HCT116 (cell line): Measurements from ENCODE around the gene CRISP3. TPM values are rescaled to one million over a fixed set of nuclear protein-coding genes. Genes with fewer than 3 reads are reported as not detected.

ENCODE experiments used
- ATAC-seq: fragments of 200-7000 bp; cut with Tn5 transposase; 2 replicates; pipeline ENCODE4 v1.9.1; 2020; ENCODE audit warnings: mild to moderate bottlenecking, moderate library complexity
- BruUV-seq: library from RNA; stranded (reverse); fragments of 400-500 nt; replicated peaks from 2 replicates; lab custom pipeline; 2021; lab: Mats Ljungman, UMichigan
- CTCF ChIA-PET: fragments of 300-600 bp; sonication (Branson Sonifier 250); formaldehyde crosslinking; loops from one replicate; lab custom pipeline; 2021; ENCODE audit warnings: antibody characterized with exemption; lab: Charles Lee
- POLR2A ChIA-PET: fragments of 300-600, 350-600 bp; sonication (Branson Sonifier 250); formaldehyde crosslinking; loops from one replicate; lab custom pipeline; 2021; ENCODE audit warnings: antibody characterized with exemption; lab: Charles Lee
- RAD21 ChIA-PET, 2 experiments: fragments of 300-600 bp; sonication (Branson Sonifier 250); formaldehyde crosslinking; loops; one replicate each; lab custom pipeline; 2023; ENCODE audit warnings: low total read pairs in 2 of 2; ENCODE audit not compliant: uncharacterized antibody in 2 of 2, unreplicated experiment in 2 of 2, low non-redundant PET in 1 of 2; lab: Charles Lee
- DNase-seq: peaks from one replicate; pipeline ENCODE4 v3.0.0-alpha.2; 2010; ENCODE audit warnings: low read depth, low spot score
- H2AFZ ChIP-seq: fragments of 200-600 bp; shearing (Covaris generic), sonication (generic); 2 replicates; pipeline ENCODE4 v1.6.1; 2017; ENCODE audit warnings: low read depth, mixed run types, mixed read lengths, antibody characterized with exemption, low read length; ENCODE audit not compliant: poor library complexity, severe bottlenecking
- H3K27ac ChIP-seq: 2 replicates; pipeline ENCODE4 v1.5.1; 2012; ENCODE audit warnings: low read depth, low read length
- H3K27me3 ChIP-seq: fragments of 200-600 bp; sonication (generic); 2 replicates; pipeline ENCODE4 v1.6.1; 2016; ENCODE audit warnings: mixed run types, low read length, mixed read lengths; ENCODE audit not compliant: insufficient read depth
- H3K36me3 ChIP-seq, 2 experiments: fragments of 200-500 bp in 1 of 2; fragments of 200-600 bp in 1 of 2; sonication (Bioruptor generic) in 1 of 2; sonication (generic) in 1 of 2; 2 replicates each; pipeline versions ENCODE4 v1.5.1 to v1.6.1; 2014 to 2016; ENCODE audit warnings: low read length in 2 of 2, inconsistent platforms in 1 of 2, mixed read lengths in 1 of 2, mixed run types in 1 of 2; ENCODE audit not compliant: insufficient read depth in 2 of 2, control insufficient read depth in 1 of 2
- H3K4me1 ChIP-seq, 2 experiments: fragments of 200-600 bp in 1 of 2; sonication (generic) in 1 of 2; 2 replicates each; pipeline versions ENCODE4 v1.5.1 to v1.6.1; 2012 to 2017; ENCODE audit warnings: low read length in 2 of 2, inconsistent platforms in 1 of 2, mild to moderate bottlenecking in 1 of 2, mixed read lengths in 1 of 2, mixed run types in 1 of 2, moderate library complexity in 1 of 2; ENCODE audit not compliant: insufficient read depth in 2 of 2, control insufficient read depth in 1 of 2
- H3K4me2 ChIP-seq: fragments of 200-600 bp; sonication (generic); 2 replicates; pipeline ENCODE4 v1.6.1; 2017; ENCODE audit warnings: mixed run types, low read length, mixed read lengths
- H3K4me3 ChIP-seq, 2 experiments: fragments of 200-600 bp in 1 of 2; sonication (generic) in 1 of 2; replicated peaks in 1 of 2; 2 replicates each; pipeline ENCODE4 v1.5.1; 2011 to 2016; ENCODE audit warnings: low read length in 2 of 2, control low read depth in 1 of 2, low read depth in 1 of 2, mild to moderate bottlenecking in 1 of 2, mixed read lengths in 1 of 2, mixed run types in 1 of 2
- H3K79me2 ChIP-seq: fragments of 200-600 bp; sonication (generic); 2 replicates; pipeline ENCODE4 v1.6.1; 2017; ENCODE audit warnings: mild to moderate bottlenecking, mixed run types, low read length, moderate library complexity, mixed read lengths; ENCODE audit not compliant: insufficient read depth
- H3K9ac ChIP-seq: fragments of 200-600 bp; sonication (generic); 2 replicates; pipeline ENCODE4 v1.6.1; 2016; ENCODE audit warnings: low read length, mixed read lengths
- H3K9me2 ChIP-seq: fragments of 200-600 bp; sonication (generic), shearing (Covaris generic); 2 replicates; pipeline ENCODE4 v1.6.1; 2017; ENCODE audit warnings: mixed run types, mild to moderate bottlenecking, moderate library complexity; ENCODE audit not compliant: insufficient read depth
- H3K9me3 ChIP-seq, 2 experiments: fragments of 200-500 bp in 1 of 2; fragments of 200-600 bp in 1 of 2; sonication (Bioruptor generic) in 1 of 2; sonication (generic) in 1 of 2; 2 replicates each; pipeline ENCODE4 v1.6.1; 2014 to 2017; ENCODE audit warnings: low read length in 2 of 2, mixed read lengths in 2 of 2, inconsistent platforms in 1 of 2, low read depth in 1 of 2, mild to moderate bottlenecking in 1 of 2, mixed run types in 1 of 2, moderate library complexity in 1 of 2; ENCODE audit not compliant: control insufficient read depth in 1 of 2, insufficient read depth in 1 of 2
- H4K20me1 ChIP-seq: fragments of 200-600 bp; sonication (generic), shearing (Covaris generic); 2 replicates; pipeline ENCODE4 v1.6.1; 2017; ENCODE audit warnings: mixed run types, mild to moderate bottlenecking, moderate library complexity; ENCODE audit not compliant: insufficient read depth
- CBX3 ChIP-seq: IDR thresholded peaks from 2 replicates; pipeline ENCODE4 v1.6.1; 2012; ENCODE audit warnings: low read depth
- CEBPB ChIP-seq: IDR thresholded peaks from 2 replicates; pipeline ENCODE4 v1.6.1; 2012; ENCODE audit warnings: low read depth
- ELF1 ChIP-seq: IDR thresholded peaks from 2 replicates; pipeline ENCODE4 v1.6.1; 2012; ENCODE audit warnings: low read depth, borderline replicate concordance
- EZH2 ChIP-seq: fragments of 200-600 bp; sonication (generic); IDR thresholded peaks from 2 replicates; pipeline ENCODE4 v1.6.1; 2017; ENCODE audit warnings: antibody characterized with exemption, mixed run types
- FOSL1 ChIP-seq: IDR thresholded peaks from 2 replicates; pipeline ENCODE4 v1.6.1; 2012; ENCODE audit warnings: low read depth
- JUND ChIP-seq: IDR thresholded peaks from 2 replicates; pipeline ENCODE4 v1.6.1; 2012
- POLR2A ChIP-seq: IDR thresholded peaks from 2 replicates; pipeline ENCODE4 v1.7.0; 2011; ENCODE audit warnings: borderline replicate concordance; ENCODE audit not compliant: insufficient read depth, insufficient read length; ENCODE audit errors: extremely low read depth
- RAD21 ChIP-seq: IDR thresholded peaks from 2 replicates; pipeline ENCODE4 v1.6.1; 2012; ENCODE audit warnings: low read depth, mild to moderate bottlenecking
- SIN3A ChIP-seq: IDR thresholded peaks from 2 replicates; pipeline ENCODE4 v1.6.1; 2012; ENCODE audit warnings: low read depth
- SP1 ChIP-seq: IDR thresholded peaks from 2 replicates; pipeline ENCODE4 v1.6.1; 2012; ENCODE audit warnings: low read depth
- SRF ChIP-seq: IDR thresholded peaks from 2 replicates; pipeline ENCODE4 v1.6.1; 2012; ENCODE audit warnings: low read depth
- TCF7L2 ChIP-seq: IDR thresholded peaks from 2 replicates; pipeline ENCODE4 v1.7.0; 2011; ENCODE audit warnings: borderline replicate concordance, inconsistent platforms; ENCODE audit not compliant: insufficient read depth, insufficient read length; ENCODE audit errors: extremely low read depth
- YY1 ChIP-seq: IDR thresholded peaks from 2 replicates; pipeline ENCODE4 v1.6.1; 2011; ENCODE audit warnings: low read length, low read depth, moderate library complexity, mild to moderate bottlenecking; ENCODE audit not compliant: insufficient replicate concordance; ENCODE audit errors: extremely low read depth
- ZBTB33 ChIP-seq: IDR thresholded peaks from 2 replicates; pipeline ENCODE4 v1.6.1; 2011; ENCODE audit warnings: mild to moderate bottlenecking, low read length, moderate library complexity; ENCODE audit not compliant: insufficient replicate concordance; ENCODE audit errors: extremely low read depth
- ZFX ChIP-seq: fragments of 450-650 bp; IDR thresholded peaks from 2 replicates; pipeline ENCODE4 v1.6.1; 2017
- intact Hi-C: fragments of 100-400 bp; cut with micrococcal nuclease; formaldehyde crosslinking; loops from 2 replicates; pipeline ENCODE4 v1.10.0; 2022
- total RNA-seq: library from RNA; stranded (reverse); gene quantifications from one replicate; pipeline ENCODE4 v1.2.1, GENCODE V29; 2021; ENCODE audit not compliant: unreplicated experiment

Gene CRISP3
- total RNA-seq, 1 experiment from 2014 or later: not detected

DNA sequence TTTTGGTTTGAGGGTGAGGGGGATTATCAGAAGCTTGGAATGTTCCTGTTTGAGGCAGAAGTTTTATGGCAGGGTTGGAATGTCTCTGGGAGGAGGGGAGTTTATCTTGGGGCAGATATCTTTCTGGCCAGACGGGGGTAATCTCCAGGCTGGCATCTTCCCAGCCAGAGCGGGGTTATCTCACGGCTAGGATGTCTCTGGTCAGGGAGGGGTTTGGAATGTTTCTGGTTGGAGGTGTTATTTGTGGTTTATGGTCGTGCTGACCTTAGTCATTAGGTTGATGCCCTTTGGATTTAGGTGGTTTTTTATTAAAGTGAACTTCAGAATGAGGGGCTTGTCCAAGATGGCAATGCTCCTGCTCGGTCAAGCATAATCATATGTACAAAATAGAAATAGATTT, 28.1 kb upstream of the CRISP3 start:
- BruUV-seq: no TSS peak

More for the DNA sequence above, 28.1 kb upstream of the CRISP3 start:
- H3K4me3 ChIP-seq: no peak overlapping the region
- no peaks in the 10 kb centered on the region; the same call in 1 of the 2 replicates for H3K9me2 ChIP-seq
- H3K9ac ChIP-seq: no peak overlapping the region
- no peaks in the 10 kb centered on the region for H3K79me2 ChIP-seq
- no peak overlapping the region for H2AFZ ChIP-seq
- H3K4me2 ChIP-seq: no peak overlapping the region
- ChIA-PET RAD21 (no interaction called here), CTCF (no interaction called here)
- DNase-seq (no peak), ATAC-seq (no peak)
- H3K9me3 ChIP-seq: no peaks in the 10 kb centered on the region
- no peak for TF ChIP-seq TCF7L2
- TF ChIP-seq EZH2: no peak
- TF ChIP-seq SIN3A: no peak
- no peak for TF ChIP-seq YY1
- TF ChIP-seq RAD21: no peak
- no peak for TF ChIP-seq SP1
- TF ChIP-seq CEBPB: no peak
- no peak for TF ChIP-seq SRF
- TF ChIP-seq ZFX: no peak
- TF ChIP-seq POLR2A: no peak
- TF ChIP-seq CBX3: no peak
- no peak for TF ChIP-seq JUND
- TF ChIP-seq ZBTB33: no peak
- no peak for TF ChIP-seq ELF1
- no peak for TF ChIP-seq FOSL1
- TF ChIP-seq, all 23 proteins: peak for 0
- no peaks in the 10 kb centered on the region for H3K4me1 ChIP-seq
- no peaks in the 10 kb centered on the region for H3K27me3 ChIP-seq
- no peaks in the 10 kb centered on the region for H4K20me1 ChIP-seq
- no peaks in the 10 kb centered on the region for H3K36me3 ChIP-seq
- H3K27ac ChIP-seq: no peak overlapping the region
- intact Hi-C loops: no loop called here
- POLR2A ChIA-PET: no interaction called here
